K562 (cell line): ENCODE data around the gene HOXD1. TPM values are rescaled to one million over a fixed set of nuclear protein-coding genes. Genes with fewer than 3 reads are reported as not detected.

Experiments used
- ATAC-seq: fragments of 200-7000 bp; cut with Tn5 transposase; 3 replicates; pipeline ENCODE4 v1.9.1; 2020; ENCODE audit warnings: moderate library complexity
- BruUV-seq: library from RNA; stranded (reverse); fragments of 400-500 nt; replicated peaks from 2 replicates; lab custom pipeline; 2021; lab: Mats Ljungman, UMichigan
- CTCF ChIA-PET: fragments of 300-600 bp; formaldehyde crosslinking; extraction: SDS; loops from one replicate; lab custom pipeline; 2021; ENCODE audit warnings: low intra/inter-chr PET ratio; lab: Yijun Ruan, JAX
- POLR2A ChIA-PET: fragments of 300-600, 350-650 bp; sonication (Branson Sonifier 250); formaldehyde crosslinking; extraction: SDS; loops from one replicate; lab custom pipeline; 2021; ENCODE audit warnings: antibody characterized with exemption, inconsistent platforms; lab: Yijun Ruan, JAX
- DNase-seq, 4 experiments: peaks; one replicate each; pipeline versions ENCODE4 v3.0.0 to v3.0.0-alpha.2; 2011 to 2018; ENCODE audit warnings: low spot score in 3 of 4, mixed read lengths in 3 of 4; ENCODE audit errors: extremely low read depth in 1 of 4
- FAIRE-seq: peaks from 2 replicates; lab custom pipeline; 2011; peaks lifted over from hg19 to GRCh38; lab: Jason Lieb, UNC
- H2AFZ ChIP-seq: 2 replicates; pipeline ENCODE4 v1.6.0; 2011; ENCODE audit warnings: low read depth, low read length, control low read depth, inconsistent platforms
- H3K27ac ChIP-seq: fragments of 200-600 bp; 3 replicates; pipeline ENCODE4 v1.8.0; 2011; ENCODE audit warnings: low read depth, mild to moderate bottlenecking, control low read depth, inconsistent platforms, low read length, moderate library complexity, mixed read lengths; ENCODE audit errors: extremely low read depth
- H3K27me3 ChIP-seq, 2 experiments: fragments of 300-600 bp in 1 of 2; 2 replicates in 1 of 2; 3 replicates in 1 of 2; pipeline versions ENCODE4 v1.6.0 to v1.8.0; 2011; ENCODE audit warnings: inconsistent platforms in 2 of 2, low read length in 2 of 2, mild to moderate bottlenecking in 1 of 2, mixed read lengths in 1 of 2, moderate library complexity in 1 of 2; ENCODE audit not compliant: control insufficient read depth in 2 of 2, insufficient read depth in 2 of 2
- H3K36me3 ChIP-seq: fragments of 300-600 bp; 3 replicates; pipeline ENCODE4 v1.8.0; 2011; ENCODE audit warnings: mild to moderate bottlenecking, low read length, inconsistent platforms; ENCODE audit not compliant: control insufficient read depth, insufficient read depth
- H3K4me1 ChIP-seq, 2 experiments: fragments of 200-600 bp in 1 of 2; replicated peaks in 1 of 2; 2 replicates in 1 of 2; 3 replicates in 1 of 2; pipeline versions ENCODE4 v1.5.1 to v1.8.0; 2011; ENCODE audit warnings: inconsistent platforms in 2 of 2, low read length in 2 of 2, mild to moderate bottlenecking in 1 of 2, mixed read lengths in 1 of 2, moderate library complexity in 1 of 2; ENCODE audit not compliant: control insufficient read depth in 2 of 2, insufficient read depth in 2 of 2
- H3K4me2 ChIP-seq: 2 replicates; pipeline ENCODE4 v1.6.1; 2011; ENCODE audit warnings: low read length, control low read depth, inconsistent platforms, mixed read lengths; ENCODE audit not compliant: insufficient read depth
- H3K4me3 ChIP-seq: fragments of 200-600 bp; sonication (generic), shearing (Covaris generic); 2 replicates; pipeline ENCODE4 v1.5.1; 2016; ENCODE audit warnings: control low read depth, inconsistent platforms
- H3K79me2 ChIP-seq: fragments of 200-600 bp; 3 replicates; pipeline ENCODE4 v1.8.0; 2011; ENCODE audit warnings: low read length, inconsistent platforms; ENCODE audit not compliant: control insufficient read depth, insufficient read depth
- H3K9ac ChIP-seq, 2 experiments: 2 replicates each; pipeline versions ENCODE4 v1.6.0 to v1.6.1; 2011; ENCODE audit warnings: low read depth in 2 of 2, low read length in 2 of 2, control low read depth in 1 of 2, inconsistent platforms in 1 of 2, mild to moderate bottlenecking in 1 of 2, mixed read lengths in 1 of 2; ENCODE audit not compliant: insufficient read depth in 1 of 2
- H3K9me1 ChIP-seq: one replicate; pipeline ENCODE4 v1.6.0; 2011; ENCODE audit warnings: inconsistent platforms, mild to moderate bottlenecking, low read length, moderate library complexity; ENCODE audit not compliant: control insufficient read depth, insufficient read depth
- H3K9me3 ChIP-seq: replicated peaks from 2 replicates; pipeline ENCODE4 v1.5.1; 2011; ENCODE audit warnings: low read depth, low read length, inconsistent platforms; ENCODE audit not compliant: control insufficient read depth, insufficient read depth
- H4K20me1 ChIP-seq: replicated peaks from 2 replicates; pipeline ENCODE4 v1.6.1; 2011; ENCODE audit warnings: low read length, inconsistent platforms, mixed read lengths; ENCODE audit not compliant: control insufficient read depth, insufficient read depth
- ARID2 ChIP-seq: fragments of 450-650 bp; IDR thresholded peaks from 2 replicates; pipeline ENCODE4 v1.6.1; 2017; ENCODE audit warnings: antibody characterized with exemption, mild to moderate bottlenecking
- BRF1 ChIP-seq: IDR thresholded peaks from 3 replicates; pipeline ENCODE4 v1.6.1; 2011; ENCODE audit warnings: borderline replicate concordance, mild to moderate bottlenecking; ENCODE audit not compliant: insufficient read length; ENCODE audit errors: extremely low read depth
- FOXA1 ChIP-seq: fragments of 450-650 bp; IDR thresholded peaks from 2 replicates; pipeline ENCODE4 v1.6.1; 2016; ENCODE audit warnings: mild to moderate bottlenecking, borderline replicate concordance
- KAT7 ChIP-seq: sonication (generic); formaldehyde crosslinking; IDR thresholded peaks from 2 replicates; pipeline ENCODE4 v1.8.0; 2022; ENCODE audit warnings: missing genetic modification reagents, mild to moderate bottlenecking, borderline replicate concordance
- MAZ ChIP-seq, 2 experiments: fragments of 450-650 bp in 1 of 2; sonication (generic) in 1 of 2; formaldehyde crosslinking; IDR thresholded peaks in 1 of 2; conservative IDR thresholded peaks in 1 of 2; 2 replicates each; pipeline versions ENCODE4 v1.4.0 to v1.5.0; 2020; ENCODE audit warnings: mild to moderate bottlenecking in 1 of 2, missing genetic modification reagents in 1 of 2
- NEUROD1 ChIP-seq: fragments of 150-350 bp; IDR thresholded peaks from 2 replicates; pipeline ENCODE4 v1.6.1; 2014; ENCODE audit warnings: borderline replicate concordance, low read length, low read depth; ENCODE audit not compliant: partially characterized antibody
- RFX1 ChIP-seq: fragments of 450-650 bp; IDR thresholded peaks from 2 replicates; pipeline ENCODE4 v1.6.1; 2016; ENCODE audit warnings: mild to moderate bottlenecking, moderate library complexity
- RFX5 ChIP-seq: IDR thresholded peaks from 2 replicates; pipeline ENCODE4 v1.6.1; 2011; ENCODE audit warnings: low read depth, mild to moderate bottlenecking, improper control_type of control experiment, low read length
- SAFB ChIP-seq: fragments of 200-400 bp; formaldehyde crosslinking; IDR thresholded peaks from 2 replicates; pipeline ENCODE4 v1.6.1; 2017; ENCODE audit warnings: low read depth, low read length, borderline replicate concordance
- SIX5 ChIP-seq, 2 experiments: IDR thresholded peaks; 2 replicates each; pipeline ENCODE4 v1.6.1; 2011; ENCODE audit warnings: low read length in 2 of 2, borderline replicate concordance in 1 of 2, low read depth in 1 of 2, mild to moderate bottlenecking in 1 of 2, moderate library complexity in 1 of 2; ENCODE audit not compliant: insufficient read depth in 1 of 2
- ZFP36 ChIP-seq: fragments of 150-350 bp; IDR thresholded peaks from 2 replicates; pipeline ENCODE4 v1.6.1; 2018; ENCODE audit warnings: low read length, low read depth; ENCODE audit not compliant: partially characterized antibody
- ZKSCAN8 ChIP-seq: fragments of 200-800 bp; sonication (Bioruptor generic); IDR thresholded peaks from 2 replicates; pipeline ENCODE4 v1.6.1; 2016; ENCODE audit warnings: missing genetic modification characterization, missing compliant biosample characterization
- WGBS: fragments of 100-300 bp; shearing (Covaris generic); methylation state at CpG from one replicate; pipeline ENCODE4 v1.1.6; 2016; ENCODE audit warnings: low coverage, mixed read lengths; ENCODE audit not compliant: insufficient coverage; ENCODE audit errors: missing lambda C conversion rate; 5-methylcytosine and 5-hydroxymethylcytosine counted together
- in situ Hi-C: fragments of 300-500 bp; cut with MboI; formaldehyde crosslinking; loops from 4 replicates; pipeline ENCODE4 v1.15.0; 2018; ENCODE audit warnings: inconsistent platforms, mixed read lengths
- intact Hi-C: fragments of 100-400 bp; cut with micrococcal nuclease; formaldehyde crosslinking; loops from 2 replicates; pipeline ENCODE4 v1.14.2; 2022
- polyA plus RNA-seq, 8 experiments: library from polyadenylated mRNA; depleted of rRNA in 4 of 8; stranded (reverse) in 5 of 8; unstranded in 3 of 8; fragments of >200 nt; fragmentation: Nextera tagmentation in 2 of 8; fragmentation: Illumina TruSeq in 1 of 8; extraction: Ambion mirVana in 2 of 8; extraction: Trizol in 1 of 8; gene quantifications; 2 replicates each; pipeline versions ENCODE4 v1.2.1 to v1.2.3, GENCODE V29; 2011 to 2014; ENCODE audit warnings: inconsistent platforms in 1 of 8, missing spikeins in 1 of 8
- total RNA-seq, 7 experiments: library from RNA; depleted of rRNA in 6 of 7; stranded (reverse); fragments of >200 nt in 6 of 7; fragmentation: Illumina TruSeq in 2 of 7; extraction: Trizol in 2 of 7; gene quantifications; 2 replicates each; pipeline versions ENCODE4 v1.2.1 to v1.2.3, GENCODE V29; 2011 to 2021; ENCODE audit warnings: low replicate concordance in 1 of 7
- TF ChIP-seq, protein P1 (sequence below), 2 experiments: fragments of 450-650 bp in 1 of 2; sonication (generic) in 1 of 2; formaldehyde crosslinking in 1 of 2; IDR thresholded peaks; 2 replicates each; pipeline versions ENCODE4 v1.7.1 to v1.9.0; 2016 to 2022; ENCODE audit warnings: inconsistent platforms in 1 of 2, mild to moderate bottlenecking in 1 of 2, missing genetic modification reagents in 1 of 2

The HOXD1 gene
- total and polyA plus RNA-seq, 9 of the 15 experiments (the other 6 are each of a cell fraction or from before 2014, with no cell fraction given) = not detected

- Histone ChIP-seq H2AFZ (no peak overlapping the region), H3K4me2 (no peak overlapping the region), H3K79me2 (no peaks in the 10 kb centered on the region), H3K4me1 (peaks cover 0 to 18% of the 10 kb centered on the region in 2 experiments; a peak in 2 of 5 replicates), H3K9me3 (no peaks in the 10 kb centered on the region), H3K36me3 (no peaks in the 10 kb centered on the region), H3K27ac (no peak overlapping the region), H3K4me3 (no peak overlapping the region), H3K9me1 (no peaks in the 10 kb centered on the region), H3K9ac (no peak overlapping the region), H3K27me3 (peaks cover 68 to 73% of the 10 kb centered on the region in 2 experiments), H4K20me1 (peaks cover 8% of the 10 kb centered on the region)
- no peak for ATAC-seq
- WGBS = 24% methylated on average over 41 of the region's 43 CpGs
- in situ Hi-C loops = no loop called here
- CTCF ChIA-PET = no interaction called here
- no peak for FAIRE-seq
- no peak for DNase-seq
- intact Hi-C loops = no loop called here
- no TSS peak for BruUV-seq
- POLR2A ChIA-PET = interaction anchor here (0.6 kb wide), 1 partner anchor 28 kb away, joined by 3 read pairs; no protein-coding TSS in a partner anchor
- no peak for TF ChIP-seq MAZ (CRISPR knock-in tag; conservative IDR thresholded peaks at IDR 0.05 in 1 of 2, IDR thresholded peaks at IDR 0.05 in 1 of 2)
- TF ChIP-seq BRF1 = no peak
- TF ChIP-seq, protein P1, sequence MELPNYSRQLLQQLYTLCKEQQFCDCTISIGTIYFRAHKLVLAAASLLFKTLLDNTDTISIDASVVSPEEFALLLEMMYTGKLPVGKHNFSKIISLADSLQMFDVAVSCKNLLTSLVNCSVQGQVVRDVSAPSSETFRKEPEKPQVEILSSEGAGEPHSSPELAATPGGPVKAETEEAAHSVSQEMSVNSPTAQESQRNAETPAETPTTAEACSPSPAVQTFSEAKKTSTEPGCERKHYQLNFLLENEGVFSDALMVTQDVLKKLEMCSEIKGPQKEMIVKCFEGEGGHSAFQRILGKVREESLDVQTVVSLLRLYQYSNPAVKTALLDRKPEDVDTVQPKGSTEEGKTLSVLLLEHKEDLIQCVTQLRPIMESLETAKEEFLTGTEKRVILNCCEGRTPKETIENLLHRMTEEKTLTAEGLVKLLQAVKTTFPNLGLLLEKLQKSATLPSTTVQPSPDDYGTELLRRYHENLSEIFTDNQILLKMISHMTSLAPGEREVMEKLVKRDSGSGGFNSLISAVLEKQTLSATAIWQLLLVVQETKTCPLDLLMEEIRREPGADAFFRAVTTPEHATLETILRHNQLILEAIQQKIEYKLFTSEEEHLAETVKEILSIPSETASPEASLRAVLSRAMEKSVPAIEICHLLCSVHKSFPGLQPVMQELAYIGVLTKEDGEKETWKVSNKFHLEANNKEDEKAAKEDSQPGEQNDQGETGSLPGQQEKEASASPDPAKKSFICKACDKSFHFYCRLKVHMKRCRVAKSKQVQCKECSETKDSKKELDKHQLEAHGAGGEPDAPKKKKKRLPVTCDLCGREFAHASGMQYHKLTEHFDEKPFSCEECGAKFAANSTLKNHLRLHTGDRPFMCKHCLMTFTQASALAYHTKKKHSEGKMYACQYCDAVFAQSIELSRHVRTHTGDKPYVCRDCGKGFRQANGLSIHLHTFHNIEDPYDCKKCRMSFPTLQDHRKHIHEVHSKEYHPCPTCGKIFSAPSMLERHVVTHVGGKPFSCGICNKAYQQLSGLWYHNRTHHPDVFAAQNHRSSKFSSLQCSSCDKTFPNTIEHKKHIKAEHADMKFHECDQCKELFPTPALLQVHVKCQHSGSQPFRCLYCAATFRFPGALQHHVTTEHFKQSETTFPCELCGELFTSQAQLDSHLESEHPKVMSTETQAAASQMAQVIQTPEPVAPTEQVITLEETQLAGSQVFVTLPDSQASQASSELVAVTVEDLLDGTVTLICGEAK (IDR thresholded peaks at IDR 0.05) = no peak
- TF ChIP-seq, protein P1 (CRISPR knock-in tag; IDR thresholded peaks at IDR 0.05) = no peak
- TF ChIP-seq ZFP36 = no peak
- TF ChIP-seq FOXA1 = no peak
- TF ChIP-seq KAT7 = no peak
- no peak for TF ChIP-seq RFX1
- no peak for TF ChIP-seq NEUROD1
- no peak for TF ChIP-seq ARID2
- no peak for TF ChIP-seq SAFB
- TF ChIP-seq SIX5 (IDR thresholded peaks at IDR 0.05; ENCODE audit: borderline replicate concordance in 1 of 2, insufficient read depth in 1 of 2, low read depth in 1 of 2, low read length in 2 of 2) = no peak
- TF ChIP-seq ZKSCAN8 (CRISPR knock-in tag) = no peak
- no peak for TF ChIP-seq RFX5
Measured at GRCh38 chr2:176157499-176158185, 30.8 kb upstream of the HOXD1 start.
